NCI-H2227 (cell line): ENCODE results near the gene TMEM154.
A peak's percentile ranks its signal among the peaks of the same experiment; 100 is the strongest.

ENCODE experiments used
- DNase-seq: peaks from one replicate; lab custom pipeline; 2025; ENCODE audit not compliant: unreplicated experiment; lab: John Stamatoyannopoulos, UW

Gene TMEM154

GRCh38 chr4:152594978-152595925 lies 84.5 kb downstream of the TMEM154 start:
- no peak for DNase-seq

- no peak for DNase-seq
Measured at GRCh38 chr4:152594057-152594456, 85.7 kb downstream of the TMEM154 start.

- no peak for DNase-seq
Measured at GRCh38 chr4:152591876-152592275, 87.9 kb downstream of the TMEM154 start.

DNA sequence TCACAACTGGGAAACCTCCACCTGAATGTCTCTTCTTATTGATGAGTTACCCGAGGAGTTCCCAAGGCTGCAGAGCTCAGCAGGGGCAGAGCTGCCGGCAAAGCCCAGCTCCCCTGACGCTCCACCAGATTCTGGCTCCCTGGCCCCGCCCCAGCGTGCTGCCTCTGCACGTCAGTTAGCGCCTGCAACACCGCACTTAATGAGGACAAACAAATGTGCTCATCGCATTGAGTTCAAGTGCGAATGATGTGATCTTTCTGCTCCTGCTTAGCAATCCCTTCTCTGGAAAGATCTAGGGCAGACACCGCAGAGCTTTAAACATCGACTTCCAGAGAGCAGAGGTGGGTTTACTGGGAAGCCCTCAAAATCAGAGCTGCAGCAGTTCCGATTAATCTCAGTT lies 88.4 kb downstream of the TMEM154 start:
- peak; percentile 52 for DNase-seq

DNA sequence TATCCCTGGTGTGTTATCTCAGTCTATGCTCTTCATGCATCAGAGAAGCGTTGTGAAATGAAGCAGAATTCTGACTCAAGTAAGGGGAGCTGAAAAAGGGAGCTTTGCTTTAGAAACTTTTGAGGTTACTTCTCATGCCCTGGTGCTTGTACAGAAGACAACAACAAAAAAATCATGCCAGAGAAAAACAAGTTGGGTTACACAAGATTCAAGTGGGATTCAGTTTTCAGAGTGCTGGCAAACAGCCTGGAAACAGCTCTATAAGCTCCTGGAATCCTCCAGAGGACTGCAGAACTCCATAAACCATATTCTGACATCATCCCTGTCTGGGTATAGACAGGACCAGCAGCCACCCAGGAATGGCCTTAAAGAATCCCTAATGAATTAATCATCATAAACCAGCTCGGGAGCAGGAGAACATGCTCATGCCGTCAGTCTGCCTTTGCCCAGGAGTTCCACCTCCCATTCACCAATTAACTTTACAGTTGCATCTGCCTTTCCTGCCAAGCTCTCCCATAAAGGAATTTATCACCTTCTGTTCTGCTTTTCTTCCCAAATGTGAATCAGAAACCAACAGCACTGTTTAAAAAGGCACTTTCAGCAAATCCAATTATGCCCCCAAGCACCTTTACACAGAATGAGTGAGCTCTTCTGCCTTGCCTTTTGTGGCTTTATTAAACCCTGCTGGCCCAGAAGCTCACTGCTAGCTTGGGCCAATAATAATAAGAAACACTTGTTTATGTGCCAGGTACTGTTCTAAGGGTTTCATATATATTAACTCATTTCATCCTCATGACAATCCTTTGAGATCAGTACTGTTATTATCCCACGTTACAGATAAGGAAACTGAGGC lies 89.4 kb downstream of the TMEM154 start:
- DNase-seq, result no peak

DNA sequence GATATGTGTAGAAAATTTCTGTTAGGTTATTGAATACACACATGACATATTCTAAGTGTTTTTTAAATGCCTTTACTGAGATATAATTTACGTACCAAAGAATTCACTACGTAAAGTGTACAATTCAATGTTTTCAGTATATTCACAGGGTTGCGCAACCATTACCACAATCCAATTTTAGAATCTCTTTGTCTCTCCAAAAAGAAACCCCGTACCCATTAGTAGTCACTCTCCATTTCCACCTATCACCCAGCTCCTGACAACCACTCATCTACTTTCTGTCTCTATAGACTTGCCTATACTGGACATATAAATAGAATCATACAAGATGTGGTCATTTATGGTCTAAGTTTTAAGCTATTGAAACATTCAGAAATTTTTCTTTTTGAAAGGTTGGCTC lies 90.9 kb downstream of the TMEM154 start:
- DNase-seq, result no peak

- no peak for DNase-seq
Measured at GRCh38 chr4:152587127-152587526, 92.7 kb downstream of the TMEM154 start.

- DNase-seq, result no peak
Measured at GRCh38 chr4:152586668-152587067, 93.1 kb downstream of the TMEM154 start.

DNA sequence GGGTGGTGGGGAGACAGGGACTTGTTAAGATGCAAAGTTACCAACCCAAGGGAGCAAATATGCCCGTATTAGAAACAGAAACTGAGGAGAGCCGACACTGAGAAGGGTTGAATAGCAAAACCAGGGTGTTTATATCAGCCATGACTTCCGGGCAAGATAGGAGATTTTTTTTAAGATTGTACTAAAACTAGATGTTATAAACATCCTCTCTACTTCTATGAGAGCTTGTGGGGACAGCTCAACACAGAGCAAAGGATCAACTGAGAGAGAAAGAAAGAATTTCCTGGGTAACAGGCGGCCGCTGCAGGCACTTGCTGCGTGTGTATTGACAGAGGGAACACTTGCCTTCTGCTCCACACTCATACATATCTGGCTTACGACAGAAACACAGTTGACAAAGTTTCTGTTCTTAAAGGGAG lies 94.8 kb downstream of the TMEM154 start:
- no peak for DNase-seq

- DNase-seq, result no peak
Measured at GRCh38 chr4:152581536-152582160, 98.1 kb downstream of the TMEM154 start.

- DNase-seq, result no peak
Measured at GRCh38 chr4:152579916-152580315, 99.9 kb downstream of the TMEM154 start.

DNA sequence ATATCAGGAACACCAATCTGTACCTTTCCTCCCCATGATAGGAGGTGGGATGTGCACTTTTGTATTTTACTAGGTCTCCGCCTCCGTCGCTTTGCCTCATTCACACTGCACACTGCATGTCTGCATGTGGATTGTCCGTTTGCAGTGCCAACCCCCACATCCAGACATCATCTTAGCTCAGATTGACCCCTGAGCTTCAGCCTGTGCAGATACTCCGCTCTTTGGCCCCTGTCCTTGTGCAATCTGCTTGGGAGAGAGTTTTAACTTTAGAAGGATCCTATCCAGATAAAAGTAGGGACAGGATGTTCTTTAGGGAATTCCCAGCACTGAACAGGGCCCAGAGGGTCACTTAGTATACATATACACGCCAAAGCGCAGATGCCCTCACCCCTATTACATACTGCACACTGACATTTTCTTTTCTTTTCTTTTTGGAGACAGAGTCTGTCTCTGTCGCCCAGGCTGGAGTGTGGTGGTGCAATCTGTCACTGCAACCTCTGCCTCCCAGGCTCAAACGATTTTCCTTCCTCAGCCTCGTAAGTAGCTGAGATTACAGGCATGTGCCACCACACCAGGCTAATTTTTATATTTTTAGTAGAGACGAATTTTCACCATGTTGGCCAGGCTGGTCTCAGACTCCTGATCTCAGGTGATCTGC lies 100.6 kb downstream of the TMEM154 start:
- DNase-seq, result no peak

GRCh38 chr4:152578670-152579069 lies 101.1 kb downstream of the TMEM154 start:
- DNase-seq, result no peak

DNA sequence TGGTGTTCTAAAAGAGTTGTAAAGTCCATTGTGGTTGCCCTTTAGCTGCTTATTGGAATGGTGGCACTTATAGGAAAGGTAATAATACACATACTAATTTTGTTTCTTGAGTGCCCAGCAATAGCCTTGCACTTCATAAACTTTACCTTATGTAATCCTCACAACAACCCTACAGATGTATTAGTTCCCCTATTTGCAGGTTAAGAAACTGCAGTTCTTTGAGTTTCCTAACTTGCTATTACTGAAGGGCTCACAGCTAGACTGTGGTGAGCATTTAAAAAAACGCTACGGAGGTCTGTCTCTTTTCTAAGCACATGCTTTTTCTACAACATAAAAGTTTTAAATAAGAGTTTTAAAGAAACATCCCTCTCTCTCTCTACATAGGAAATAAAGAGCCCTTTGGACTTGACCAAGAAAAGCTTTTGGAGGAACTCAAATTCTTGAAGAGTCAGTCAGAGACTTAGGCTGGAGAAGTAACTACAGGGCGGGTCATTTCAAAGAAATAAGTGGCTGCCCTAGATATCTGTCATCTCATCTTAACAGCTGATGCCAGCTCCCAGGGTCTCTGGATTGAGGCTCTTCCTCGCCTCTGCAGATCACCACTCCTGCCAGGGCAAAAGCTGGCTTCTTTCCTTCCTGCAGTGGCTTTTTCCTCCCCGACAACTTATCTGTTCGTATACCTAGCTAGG lies 101.9 kb downstream of the TMEM154 start:
- no peak for DNase-seq

DNA sequence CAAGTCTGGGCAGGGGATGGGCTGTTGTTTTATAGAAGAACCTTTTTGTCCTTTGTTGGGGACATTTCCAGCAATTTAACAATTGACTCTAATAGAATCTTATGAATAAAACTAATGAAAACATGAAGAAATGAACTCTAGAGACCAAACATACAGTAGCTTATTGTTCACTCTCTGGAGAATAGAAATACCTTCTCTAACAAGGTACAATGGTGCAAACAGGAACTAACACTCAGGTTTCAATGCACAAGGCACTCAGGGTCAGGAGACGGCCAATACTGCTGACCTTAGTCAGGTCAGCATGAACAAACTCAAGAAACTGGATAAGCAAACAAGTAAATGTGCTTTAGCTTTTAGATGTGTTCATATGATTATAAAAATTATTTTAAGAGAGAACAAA lies 104.3 kb downstream of the TMEM154 start:
- DNase-seq, result no peak

DNA sequence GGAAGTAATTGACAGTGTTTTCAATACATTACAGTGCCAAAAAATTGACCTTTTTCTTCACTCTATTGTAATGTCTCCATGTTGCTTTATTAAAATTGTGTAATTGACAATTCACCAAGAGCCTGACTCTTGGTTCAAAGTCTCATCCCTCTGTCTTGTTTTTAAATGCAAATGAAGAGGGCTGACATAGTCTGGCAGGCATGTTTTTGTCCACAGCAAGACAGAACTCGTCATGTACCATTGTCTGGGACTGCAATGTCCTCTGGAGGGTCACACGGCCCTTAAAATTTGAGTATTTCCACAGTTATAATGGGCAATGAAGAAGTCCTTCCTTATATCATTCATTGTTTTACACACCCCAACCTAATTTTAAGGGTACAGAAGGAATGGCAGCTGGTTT lies 105.9 kb downstream of the TMEM154 start:
- DNase-seq, result no peak

DNA sequence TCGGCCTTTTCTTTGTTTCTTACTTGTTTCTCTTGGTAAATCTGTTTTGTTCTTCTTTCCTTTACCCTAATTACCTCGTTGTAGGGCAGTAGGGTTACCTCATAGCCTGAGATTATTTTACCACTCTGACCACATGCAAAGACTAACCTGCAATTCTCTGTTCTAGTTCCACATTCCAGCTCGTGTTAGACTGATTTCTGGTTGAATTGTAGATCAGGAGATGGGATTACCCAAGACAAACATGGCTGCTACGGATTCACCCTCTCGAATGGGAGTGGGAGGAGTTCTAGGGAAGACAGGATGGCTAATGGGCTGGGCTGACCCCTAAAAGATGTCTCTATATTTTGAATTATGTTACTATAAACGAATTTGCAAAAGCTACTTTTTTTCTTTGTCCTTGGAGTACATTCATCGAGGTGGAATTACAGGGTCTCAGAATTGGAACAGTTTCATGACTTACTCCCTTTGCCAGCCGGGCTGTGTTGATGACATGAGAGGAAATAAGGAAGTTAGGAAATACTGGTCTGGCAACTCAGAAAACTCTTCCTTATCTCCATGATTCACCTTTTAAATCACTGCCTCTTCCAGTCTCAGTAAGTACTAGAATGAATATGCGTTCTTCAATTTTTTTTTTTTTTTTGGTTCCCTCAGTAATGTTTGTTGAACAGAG lies 107.2 kb downstream of the TMEM154 start:
- no peak for DNase-seq

- DNase-seq, result no peak
Measured at GRCh38 chr4:152571770-152572169, 108.0 kb downstream of the TMEM154 start.

DNA sequence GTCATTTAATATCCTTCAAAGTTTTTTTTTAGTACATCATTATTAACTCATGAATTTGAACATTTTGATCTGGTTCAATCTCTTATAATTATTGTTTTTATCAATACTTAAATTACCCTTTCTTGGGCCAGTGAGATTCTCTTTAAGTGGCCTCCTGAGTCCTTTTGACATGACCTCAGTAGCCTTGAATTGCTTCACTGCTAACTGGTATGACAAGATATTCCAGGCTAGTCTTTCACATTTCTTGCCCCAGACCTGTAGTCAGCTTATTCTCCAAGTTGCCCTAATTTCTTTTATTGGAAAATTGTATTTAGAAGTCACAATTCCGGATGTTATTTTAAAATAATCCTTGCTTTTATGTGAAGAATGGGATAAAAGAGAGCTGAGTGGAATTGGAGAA lies 108.5 kb downstream of the TMEM154 start:
- no peak for DNase-seq
